Spleen (tissue), 7 donors: ENCODE measurements around the gene CPNE1.
"Not testable (repeated sequence)": the region's sequence is repeated elsewhere in the genome, so short reads cannot be mapped to it uniquely, and the experiment has no call there.

ENCODE experiments used
- POLR2A ChIP-seq, 3 donors: fragments of 450-650 bp; IDR thresholded peaks; one replicate each; pipeline ENCODE4 v1.5.1; 2017; ENCODE audit warnings: antibody characterized with exemption in 3 of 3, mild to moderate bottlenecking in 1 of 3
- POLR2AphosphoS5 ChIP-seq, 3 donors: sonication (generic); formaldehyde crosslinking; IDR thresholded peaks; one replicate each; pipeline ENCODE4 v1.5.1; 2017; ENCODE audit warnings: antibody characterized with exemption in 3 of 3
- TF ChIP-seq, protein P1 (sequence below), 11 experiments: fragments of 200-600 bp in 7 of 11; fragments of 450-650 bp in 4 of 11; sonication (generic) in 4 of 11; IDR thresholded peaks in 8 of 11; conservative IDR thresholded peaks in 3 of 11; 1 replicate in 7 of 11; 2 replicates in 4 of 11; pipeline versions ENCODE4 v1.4.0 to v1.8.0; 2016 to 2021; ENCODE audit warnings: antibody characterized with exemption in 11 of 11, inconsistent platforms in 4 of 11, mild to moderate bottlenecking in 1 of 11
- donor health status: DM: no; HTN: no; CAD: no; lungs with moderate emphysema.
- donor health status: DM: no; HTN: no; CAD: no.
- donor health status: DM: no; HTN: no; CAD: no.

DNA sequence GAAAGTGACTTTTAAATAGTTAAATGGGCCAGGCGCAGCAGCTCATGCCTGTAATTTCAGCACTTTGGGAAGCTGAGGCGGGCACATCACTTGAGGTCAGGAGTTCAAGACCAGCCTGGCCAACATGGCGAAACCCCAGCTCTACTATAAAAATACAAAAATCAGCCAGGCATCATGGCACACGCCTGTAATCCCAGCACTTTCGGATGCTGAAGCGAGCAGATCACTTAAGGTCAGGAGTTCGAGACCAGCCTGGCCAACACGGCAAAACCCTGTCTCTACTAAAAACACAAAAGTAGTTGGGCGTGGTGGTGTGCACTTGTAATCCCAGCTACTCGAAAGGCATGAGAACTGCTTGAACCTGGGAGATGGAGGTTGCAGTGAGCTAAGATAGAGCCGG lies 41.2 kb upstream of the CPNE1 start:
- not testable (repeated sequence) for TF ChIP-seq POLR2A (IDR thresholded peaks at IDR 0.05)
- TF ChIP-seq, protein P1, sequence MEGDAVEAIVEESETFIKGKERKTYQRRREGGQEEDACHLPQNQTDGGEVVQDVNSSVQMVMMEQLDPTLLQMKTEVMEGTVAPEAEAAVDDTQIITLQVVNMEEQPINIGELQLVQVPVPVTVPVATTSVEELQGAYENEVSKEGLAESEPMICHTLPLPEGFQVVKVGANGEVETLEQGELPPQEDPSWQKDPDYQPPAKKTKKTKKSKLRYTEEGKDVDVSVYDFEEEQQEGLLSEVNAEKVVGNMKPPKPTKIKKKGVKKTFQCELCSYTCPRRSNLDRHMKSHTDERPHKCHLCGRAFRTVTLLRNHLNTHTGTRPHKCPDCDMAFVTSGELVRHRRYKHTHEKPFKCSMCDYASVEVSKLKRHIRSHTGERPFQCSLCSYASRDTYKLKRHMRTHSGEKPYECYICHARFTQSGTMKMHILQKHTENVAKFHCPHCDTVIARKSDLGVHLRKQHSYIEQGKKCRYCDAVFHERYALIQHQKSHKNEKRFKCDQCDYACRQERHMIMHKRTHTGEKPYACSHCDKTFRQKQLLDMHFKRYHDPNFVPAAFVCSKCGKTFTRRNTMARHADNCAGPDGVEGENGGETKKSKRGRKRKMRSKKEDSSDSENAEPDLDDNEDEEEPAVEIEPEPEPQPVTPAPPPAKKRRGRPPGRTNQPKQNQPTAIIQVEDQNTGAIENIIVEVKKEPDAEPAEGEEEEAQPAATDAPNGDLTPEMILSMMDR (IDR thresholded peaks at IDR 0.05 in 8 of 11, conservative IDR thresholded peaks at IDR 0.05 in 3 of 11): not testable (repeated sequence)
- TF ChIP-seq POLR2AphosphoS5 (IDR thresholded peaks at IDR 0.05): peak in 2 of 3 donors; percentile 17 to 43
